ENCODE results near the gene PLCB4. TPM values are rescaled to one million over a fixed set of nuclear protein-coding genes. Genes with fewer than 3 reads are reported as not detected.
A peak's percentile ranks its signal among the peaks of the same experiment; 100 is the strongest.

The PLCB4 gene
- total RNA-seq, 1 experiment from 2014 or later = 10.1 TPM

DNA sequence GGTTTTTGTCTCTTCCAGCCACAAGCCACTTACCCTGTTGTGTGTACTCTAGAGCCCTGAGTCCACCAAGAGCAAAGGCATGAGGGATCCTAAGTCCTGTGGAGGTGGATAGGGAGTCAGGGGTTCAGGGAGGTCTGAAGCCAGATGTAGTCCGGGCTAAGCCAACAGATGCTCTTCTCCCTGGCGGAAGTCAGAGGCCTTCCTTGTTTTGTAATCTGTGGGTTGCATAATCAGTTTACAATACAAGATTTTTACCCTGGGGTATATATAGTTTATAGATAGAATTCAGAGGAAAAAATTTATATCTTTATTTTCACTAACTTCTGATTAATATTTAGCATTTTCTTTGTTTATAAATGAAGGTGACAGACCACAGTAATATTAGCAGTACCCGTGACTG lies 454.7 kb downstream of the PLCB4 start:
- Histone ChIP-seq H3K4me1 (ENCODE audit: insufficient read depth, low read length) (peaks cover 6% of the 10 kb centered on the region), H3K18ac (ENCODE audit: insufficient read length, low read depth, low read length) (no peak overlapping the region), H2BK20ac (ENCODE audit: low read depth, low read length, poor library complexity, severe bottlenecking) (no peak overlapping the region), H3K4ac (ENCODE audit: low read depth, low read length) (no peak overlapping the region), H3K79me2 (ENCODE audit: insufficient read depth, low read length) (no peaks in the 10 kb centered on the region), H3K4me2 (ENCODE audit: insufficient read depth, insufficient read length, low read length) (no peak overlapping the region), H2BK12ac (ENCODE audit: insufficient read length, low read depth, low read length) (no peak overlapping the region), H3K14ac (ENCODE audit: insufficient read depth, low read length) (no peak overlapping the region), H3K27ac (ENCODE audit: insufficient read length, low read depth, low read length) (no peak overlapping the region), H3T11ph (ENCODE audit: low read length) (no peak overlapping the region), H3K23ac (ENCODE audit: insufficient read length, low read depth, low read length) (no peak overlapping the region), H2AFZ (ENCODE audit: low read length) (no peak overlapping the region), H4K5ac (ENCODE audit: insufficient read length, low read depth, low read length) (no peak overlapping the region), H4K20me1 (ENCODE audit: control insufficient read depth, insufficient read depth, insufficient read length) (no peaks in the 10 kb centered on the region), H3K9ac (ENCODE audit: extremely low read depth, insufficient read length, low read length) (no peak overlapping the region), H2BK15ac (ENCODE audit: low read depth, low read length) (peak overlapping the region; percentile 95; the same call in 1 of the 2 replicates), H3K23me2 (ENCODE audit: insufficient read length, low read depth, low read length, poor library complexity, severe bottlenecking) (no peaks in the 10 kb centered on the region), H3K27me3 (ENCODE audit: insufficient read depth, low read length) (peaks cover 6% of the 10 kb centered on the region; the same call in 1 of the 2 replicates), H2BK5ac (ENCODE audit: insufficient read length, low read length) (no peak overlapping the region), H4K8ac (replicated peaks; ENCODE audit: insufficient read length, low read depth, low read length) (no peak overlapping the region), H4K91ac (ENCODE audit: insufficient read length, low read depth, low read length) (no peak overlapping the region), H2AK5ac (ENCODE audit: insufficient read length, low read length) (no peak overlapping the region), H3K56ac (ENCODE audit: insufficient read length, low read depth, low read length) (no peak overlapping the region), H3K79me1 (ENCODE audit: insufficient read depth, low read depth, low read length, poor library complexity, severe bottlenecking) (no peaks in the 10 kb centered on the region), H2BK120ac (ENCODE audit: low read depth, low read length, poor library complexity, severe bottlenecking) (no peak overlapping the region), H3K9me3 (ENCODE audit: control insufficient read depth, low read depth, low read length) (no peaks in the 10 kb centered on the region)
- DNase-seq = no peak
- WGBS (ENCODE audit: extremely low coverage, insufficient read length, low lambda C conversion rate) = no CpG with 5 or more reads among the region's 3 CpGs
- Mint-ChIP-seq H3K27me3 (ENCODE audit: low read depth) (peaks cover 48% of the 10 kb centered on the region), H3K9me3 (no peaks in the 10 kb centered on the region; a peak in 1 of 5 replicates), H3K27ac (no peak overlapping the region), H3K4me1 (peaks cover 28 to 32% of the 10 kb centered on the region in 2 experiments), H3K36me3 (ENCODE audit: insufficient read depth in 1 of 3, low read depth in 3 of 3) (no peaks in the 10 kb centered on the region), H3K4me3 (no peak overlapping the region)
- TF ChIP-seq, protein P1, sequence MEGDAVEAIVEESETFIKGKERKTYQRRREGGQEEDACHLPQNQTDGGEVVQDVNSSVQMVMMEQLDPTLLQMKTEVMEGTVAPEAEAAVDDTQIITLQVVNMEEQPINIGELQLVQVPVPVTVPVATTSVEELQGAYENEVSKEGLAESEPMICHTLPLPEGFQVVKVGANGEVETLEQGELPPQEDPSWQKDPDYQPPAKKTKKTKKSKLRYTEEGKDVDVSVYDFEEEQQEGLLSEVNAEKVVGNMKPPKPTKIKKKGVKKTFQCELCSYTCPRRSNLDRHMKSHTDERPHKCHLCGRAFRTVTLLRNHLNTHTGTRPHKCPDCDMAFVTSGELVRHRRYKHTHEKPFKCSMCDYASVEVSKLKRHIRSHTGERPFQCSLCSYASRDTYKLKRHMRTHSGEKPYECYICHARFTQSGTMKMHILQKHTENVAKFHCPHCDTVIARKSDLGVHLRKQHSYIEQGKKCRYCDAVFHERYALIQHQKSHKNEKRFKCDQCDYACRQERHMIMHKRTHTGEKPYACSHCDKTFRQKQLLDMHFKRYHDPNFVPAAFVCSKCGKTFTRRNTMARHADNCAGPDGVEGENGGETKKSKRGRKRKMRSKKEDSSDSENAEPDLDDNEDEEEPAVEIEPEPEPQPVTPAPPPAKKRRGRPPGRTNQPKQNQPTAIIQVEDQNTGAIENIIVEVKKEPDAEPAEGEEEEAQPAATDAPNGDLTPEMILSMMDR (conservative IDR thresholded peaks at IDR 0.05) = no peak
